Mesodermal cell (in vitro differentiated cells): Measurements from ENCODE around the gene CPT2.

ENCODE experiments used
- H3K27ac ChIP-seq: 2 replicates; pipeline ENCODE4 v1.7.0; 2013; ENCODE audit warnings: mild to moderate bottlenecking, low read depth, low read length, moderate library complexity; ENCODE audit not compliant: severe bottlenecking
- H3K36me3 ChIP-seq: 2 replicates; pipeline ENCODE4 v1.7.1; 2013; ENCODE audit warnings: mild to moderate bottlenecking, low read length, moderate library complexity; ENCODE audit not compliant: control insufficient read depth, insufficient read depth
- H3K4me1 ChIP-seq: one replicate; pipeline ENCODE4 v1.7.1; 2013; ENCODE audit warnings: mild to moderate bottlenecking, low read length; ENCODE audit not compliant: insufficient read depth, control insufficient read depth, poor library complexity, severe bottlenecking
- H3K4me3 ChIP-seq: 2 replicates; pipeline ENCODE4 v1.7.0; 2013; ENCODE audit warnings: low read length, control low read depth, mild to moderate bottlenecking; ENCODE audit not compliant: insufficient read depth, poor library complexity, severe bottlenecking; ENCODE audit errors: extremely low read depth
- H3K9me3 ChIP-seq: 2 replicates; pipeline ENCODE4 v1.7.1; 2013; ENCODE audit warnings: mild to moderate bottlenecking, low read length, moderate library complexity; ENCODE audit not compliant: control insufficient read depth
- WGBS, 2 experiments: methylation state at CpG; one replicate each; pipeline ENCODE4 v1.1.5; 2013; ENCODE audit warnings: missing lambda C conversion rate in 2 of 2; ENCODE audit not compliant: insufficient coverage in 2 of 2; 5-methylcytosine and 5-hydroxymethylcytosine counted together

The CPT2 gene

GRCh38 chr1:53249706-53250105 lies 53.1 kb downstream of the CPT2 start:
- Histone ChIP-seq H3K9me3 (no peaks in the 10 kb centered on the region), H3K36me3 (peaks cover 76% of the 10 kb centered on the region), H3K4me3 (no peak overlapping the region), H3K4me1 (peaks cover 8% of the 10 kb centered on the region), H3K27ac (no peak overlapping the region)
- 88 to 94% methylated on average over 2 of the region's 3 CpGs for WGBS, 2 experiments

- Histone ChIP-seq H3K27ac (no peak overlapping the region), H3K4me3 (no peak overlapping the region), H3K36me3 (peaks cover 76% of the 10 kb centered on the region), H3K4me1 (peaks cover 11% of the 10 kb centered on the region), H3K9me3 (no peaks in the 10 kb centered on the region)
- WGBS, 2 experiments, result 79 to 96% methylated on average over 2 to 3 of the region's 4 CpGs
These were observed 53.7 kb downstream of the CPT2 start for GRCh38 chr1:53250325-53250724.

GRCh38 chr1:53254011-53254640 lies 57.5 kb downstream of the CPT2 start:
- Histone ChIP-seq H3K27ac (peak overlapping the region; percentile 72), H3K4me1 (peaks cover 11% of the 10 kb centered on the region), H3K4me3 (no peak overlapping the region), H3K9me3 (no peaks in the 10 kb centered on the region), H3K36me3 (peaks cover 67% of the 10 kb centered on the region)
- 81 to 100% methylated on average over 1 to 2 of the region's 4 CpGs for WGBS, 2 experiments

GRCh38 chr1:53255031-53255430 lies 58.4 kb downstream of the CPT2 start:
- Histone ChIP-seq H3K9me3 (no peaks in the 10 kb centered on the region), H3K4me3 (no peak overlapping the region), H3K36me3 (peaks cover 67% of the 10 kb centered on the region), H3K27ac (no peak overlapping the region), H3K4me1 (peaks cover 11% of the 10 kb centered on the region)
- 97 to 100% methylated on average over 4 of the region's 4 CpGs for WGBS, 2 experiments

GRCh38 chr1:53256511-53257453 lies 60.2 kb downstream of the CPT2 start:
- 95 to 97% methylated on average over 8 to 10 of the region's 11 CpGs for WGBS, 2 experiments
- H3K27ac ChIP-seq, result peak overlapping the region; percentile 23
- H3K9me3 ChIP-seq, result no peaks in the 10 kb centered on the region
- H3K4me3 ChIP-seq, result no peak overlapping the region
- peaks cover 11% of the 10 kb centered on the region for H3K4me1 ChIP-seq
- H3K36me3 ChIP-seq, result peaks cover 69% of the 10 kb centered on the region

- WGBS, 2 experiments, result 94 to 100% methylated on average over 2 to 4 of the region's 5 CpGs
- H3K27ac ChIP-seq, result peak overlapping the region; percentile 23
- H3K9me3 ChIP-seq, result no peaks in the 10 kb centered on the region
- H3K36me3 ChIP-seq, result peaks cover 72% of the 10 kb centered on the region
- no peak overlapping the region for H3K4me3 ChIP-seq
- peaks cover 11% of the 10 kb centered on the region for H3K4me1 ChIP-seq
These were observed 60.9 kb downstream of the CPT2 start for GRCh38 chr1:53257454-53258081.

- peaks cover 11% of the 10 kb centered on the region for H3K4me1 ChIP-seq
- H3K36me3 ChIP-seq, result peaks cover 78% of the 10 kb centered on the region
- no peaks in the 10 kb centered on the region for H3K9me3 ChIP-seq
- 100% methylated on average over 1 of the region's 1 CpG for WGBS, 2 experiments
- no peak overlapping the region for H3K4me3 ChIP-seq
- no peak overlapping the region for H3K27ac ChIP-seq
These were observed 61.6 kb downstream of the CPT2 start for GRCh38 chr1:53258216-53258615.

GRCh38 chr1:53259932-53260331 lies 63.3 kb downstream of the CPT2 start:
- H3K36me3 ChIP-seq, result peaks cover 87% of the 10 kb centered on the region
- no peak overlapping the region for H3K27ac ChIP-seq
- H3K4me3 ChIP-seq, result no peak overlapping the region
- no CpG with 5 or more reads among the region's 2 CpGs for WGBS, 2 experiments
- no peaks in the 10 kb centered on the region for H3K9me3 ChIP-seq
- H3K4me1 ChIP-seq, result peaks cover under 1% of the 10 kb centered on the region

- H3K4me3 ChIP-seq, result no peak overlapping the region
- peaks cover 89% of the 10 kb centered on the region for H3K36me3 ChIP-seq
- WGBS, 2 experiments, result 93 to 98% methylated on average over 4 of the region's 4 CpGs
These were observed 64.1 kb downstream of the CPT2 start for GRCh38 chr1:53260631-53261247.

GRCh38 chr1:53262000-53262399 lies 65.4 kb downstream of the CPT2 start:
- 88 to 95% methylated on average over 3 of the region's 3 CpGs for WGBS, 2 experiments
- Histone ChIP-seq H3K4me1 (no peaks in the 10 kb centered on the region), H3K4me3 (no peak overlapping the region), H3K36me3 (peaks cover 90% of the 10 kb centered on the region), H3K27ac (no peak overlapping the region), H3K9me3 (no peaks in the 10 kb centered on the region)

More at GRCh38 chr1:53260631-53261247, 64.1 kb downstream of the CPT2 start:
- Histone ChIP-seq H3K4me1 (no peaks in the 10 kb centered on the region), H3K9me3 (no peaks in the 10 kb centered on the region), H3K27ac (no peak overlapping the region)
